Neural cell (in vitro differentiated cells): Measurements from ENCODE around the gene RPAP2. TPM values are rescaled to one million over a fixed set of nuclear protein-coding genes. Genes with fewer than 3 reads are reported as not detected.

Experiments used
- H2AFZ ChIP-seq: fragments of 200-600, 300-800 bp; sonication (generic), shearing (Covaris generic); 2 replicates; pipeline ENCODE4 v1.6.0; 2014; ENCODE audit warnings: low read depth, mild to moderate bottlenecking, antibody characterized with exemption, low read length, moderate library complexity
- H3F3A ChIP-seq: fragments of 200-600 bp; shearing (Covaris generic); 2 replicates; pipeline ENCODE4 v1.6.1; 2016; ENCODE audit warnings: mild to moderate bottlenecking, moderate library complexity, mixed read lengths, antibody characterized with exemption, low read length; ENCODE audit not compliant: insufficient read depth, poor library complexity, severe bottlenecking
- H3K27ac ChIP-seq: fragments of 200-600, 300-800 bp; sonication (generic), shearing (Covaris generic); 2 replicates; pipeline ENCODE4 v1.5.1; 2014; ENCODE audit warnings: mild to moderate bottlenecking, low read length, moderate library complexity
- H3K27me3 ChIP-seq: fragments of 300-800, 200-600 bp; sonication (generic), shearing (Covaris generic); 2 replicates; pipeline ENCODE4 v1.6.0; 2014; ENCODE audit warnings: mild to moderate bottlenecking, low read depth, low read length, moderate library complexity; ENCODE audit not compliant: insufficient read depth
- H3K36me3 ChIP-seq: fragments of 300-800, 200-600 bp; sonication (generic), shearing (Covaris generic); 2 replicates; pipeline ENCODE4 v1.5.1; 2014; ENCODE audit warnings: mild to moderate bottlenecking, antibody characterized with exemption, low read length, moderate library complexity; ENCODE audit not compliant: insufficient read depth
- H3K4me2 ChIP-seq: fragments of 300-800, 200-600 bp; sonication (generic), shearing (Covaris generic); 2 replicates; pipeline ENCODE4 v1.6.0; 2014; ENCODE audit warnings: mild to moderate bottlenecking, low read length
- H3K4me3 ChIP-seq: fragments of 300-800, 200-600 bp; sonication (generic), shearing (Covaris generic); 2 replicates; pipeline ENCODE4 v1.5.1; 2014; ENCODE audit warnings: mild to moderate bottlenecking, low read length, moderate library complexity
- H3K79me2 ChIP-seq: fragments of 200-600 bp; shearing (Covaris generic); replicated peaks from 2 replicates; pipeline ENCODE4 v1.6.0; 2014; ENCODE audit warnings: mild to moderate bottlenecking, low read length, moderate library complexity; ENCODE audit not compliant: insufficient read depth
- H3K9ac ChIP-seq: fragments of 300-800, 200-600 bp; sonication (generic), shearing (Covaris generic); 2 replicates; pipeline ENCODE4 v1.6.1; 2016; ENCODE audit warnings: mild to moderate bottlenecking, low read length, mixed read lengths
- H3K9me2 ChIP-seq: fragments of 200-600 bp; shearing (Covaris generic); 2 replicates; pipeline ENCODE4 v1.6.1; 2016; ENCODE audit warnings: mild to moderate bottlenecking, low read length, mixed read lengths; ENCODE audit not compliant: insufficient read depth
- H3K9me3 ChIP-seq: fragments of 200-600, 300-800 bp; sonication (generic), shearing (Covaris generic); 2 replicates; pipeline ENCODE4 v1.6.1; 2016; ENCODE audit warnings: mild to moderate bottlenecking, mixed run types, low read length, moderate library complexity, mixed read lengths
- H4K20me1 ChIP-seq: fragments of 200-600 bp; shearing (Covaris generic); 2 replicates; pipeline ENCODE4 v1.6.1; 2016; ENCODE audit warnings: mild to moderate bottlenecking, mixed run types; ENCODE audit not compliant: insufficient read depth
- CTCF ChIP-seq: fragments of 450-650 bp; IDR thresholded peaks from 2 replicates; pipeline ENCODE4 v1.5.1; 2014; ENCODE audit warnings: antibody characterized with exemption, mild to moderate bottlenecking, moderate library complexity; ENCODE audit not compliant: poor library complexity, severe bottlenecking
- EP300 ChIP-seq: fragments of 450-650 bp; conservative IDR thresholded peaks from 2 replicates; pipeline ENCODE4 v1.6.1; 2014; ENCODE audit warnings: antibody characterized with exemption, mild to moderate bottlenecking, moderate library complexity; ENCODE audit not compliant: poor library complexity, severe bottlenecking
- EZH2 ChIP-seq: fragments of 200-600, 300-800 bp; shearing (Covaris generic), sonication (generic); IDR thresholded peaks from 2 replicates; pipeline ENCODE4 v1.6.1; 2014; ENCODE audit warnings: antibody characterized with exemption, low read length, borderline replicate concordance, mild to moderate bottlenecking; ENCODE audit not compliant: insufficient read depth, poor library complexity, severe bottlenecking
- MXI1 ChIP-seq: fragments of 450-650 bp; conservative IDR thresholded peaks from 2 replicates; pipeline ENCODE4 v1.6.1; 2014; ENCODE audit warnings: antibody characterized with exemption, mild to moderate bottlenecking; ENCODE audit not compliant: poor library complexity, severe bottlenecking
- POLR2AphosphoS5 ChIP-seq: IDR thresholded peaks from 2 replicates; pipeline ENCODE4 v1.6.1; 2012
- RAD21 ChIP-seq: fragments of 450-650 bp; conservative IDR thresholded peaks from 2 replicates; pipeline ENCODE4 v1.6.1; 2014; ENCODE audit warnings: antibody characterized with exemption, mild to moderate bottlenecking, moderate library complexity
- REST ChIP-seq: IDR thresholded peaks from 2 replicates; pipeline ENCODE4 v1.6.1; 2012; ENCODE audit warnings: borderline replicate concordance
- SMC3 ChIP-seq: fragments of 450-650 bp; conservative IDR thresholded peaks from 2 replicates; pipeline ENCODE4 v1.6.1; 2014; ENCODE audit warnings: antibody characterized with exemption, mild to moderate bottlenecking, moderate library complexity; ENCODE audit not compliant: poor library complexity
- TAF1 ChIP-seq: IDR thresholded peaks from 2 replicates; pipeline ENCODE4 v1.6.1; 2012; ENCODE audit warnings: low read depth
- polyA plus RNA-seq: library from polyadenylated mRNA; depleted of rRNA; stranded (reverse); fragments of >200 nt; gene quantifications from 2 replicates; pipeline ENCODE4 v1.2.3, GENCODE V29; 2014

The RPAP2 gene
- polyA plus RNA-seq, 1 donor from 2014 or later = 9.3 TPM

GRCh38 chr1:92329347-92330129 lies 30.7 kb downstream of the RPAP2 start:
- no peak overlapping the region for H3K4me2 ChIP-seq
- no peak overlapping the region for H3K4me3 ChIP-seq
- no peaks in the 10 kb centered on the region for H3K9me2 ChIP-seq
- H3K9ac ChIP-seq = no peak overlapping the region
- TF ChIP-seq TAF1 = no peak
- no peak for TF ChIP-seq MXI1
- TF ChIP-seq SMC3 = no peak
- no peak for TF ChIP-seq POLR2AphosphoS5
- no peak for TF ChIP-seq RAD21
- no peak for TF ChIP-seq EZH2
- no peak for TF ChIP-seq REST
- no peak for TF ChIP-seq EP300
- no peak for TF ChIP-seq CTCF
- H3K36me3 ChIP-seq = peaks cover 15% of the 10 kb centered on the region
- no peak overlapping the region for H2AFZ ChIP-seq
- H3K79me2 ChIP-seq = no peaks in the 10 kb centered on the region
- no peak overlapping the region for H3K27ac ChIP-seq
- no peaks in the 10 kb centered on the region for H3K27me3 ChIP-seq
- peaks cover 4% of the 10 kb centered on the region for H3K9me3 ChIP-seq
- H4K20me1 ChIP-seq = no peaks in the 10 kb centered on the region
- no peaks in the 10 kb centered on the region for H3F3A ChIP-seq

- no peaks in the 10 kb centered on the region for H3K27me3 ChIP-seq
- H3K36me3 ChIP-seq = peaks cover 7% of the 10 kb centered on the region
- H2AFZ ChIP-seq = no peak overlapping the region
- H3K4me3 ChIP-seq = no peak overlapping the region
- H4K20me1 ChIP-seq = no peaks in the 10 kb centered on the region
- H3K9me2 ChIP-seq = no peaks in the 10 kb centered on the region
- no peaks in the 10 kb centered on the region for H3F3A ChIP-seq
- no peak overlapping the region for H3K9ac ChIP-seq
- H3K27ac ChIP-seq = no peak overlapping the region
- no peaks in the 10 kb centered on the region for H3K79me2 ChIP-seq
- peaks cover 4% of the 10 kb centered on the region for H3K9me3 ChIP-seq
- TF ChIP-seq MXI1 (no peak), SMC3 (no peak), EZH2 (no peak), REST (no peak), TAF1 (no peak), RAD21 (no peak), EP300 (no peak), POLR2AphosphoS5 (no peak)
- H3K4me2 ChIP-seq = no peak overlapping the region
Measured at GRCh38 chr1:92333668-92334067, 34.8 kb downstream of the RPAP2 start.
